Transverse colon (tissue), 4 donors: ENCODE measurements around the gene ADGRG2. TPM values are rescaled to one million over a fixed set of nuclear protein-coding genes. Genes with fewer than 3 reads are reported as not detected.

Source experiments
- DNase-seq: peaks from one replicate; pipeline ENCODE4 v3.0.0-alpha.2; 2019
- H3K27ac ChIP-seq, 4 donors: fragments of 200-600 bp; sonication (generic); 2 replicates each; pipeline ENCODE4 v1.5.1; 2016 to 2018; ENCODE audit warnings: inconsistent platforms in 4 of 4
- H3K27me3 ChIP-seq: fragments of 200-600 bp; sonication (generic); 2 replicates; pipeline ENCODE4 v1.5.1; 2017; ENCODE audit warnings: inconsistent platforms
- H3K36me3 ChIP-seq, 4 donors: fragments of 200-600 bp; sonication (generic); 2 replicates each; pipeline ENCODE4 v1.5.1; 2017 to 2019; ENCODE audit warnings: inconsistent platforms in 4 of 4
- H3K4me1 ChIP-seq, 4 donors: fragments of 200-600 bp; sonication (generic); 2 replicates each; pipeline ENCODE4 v1.5.1; 2017 to 2020; ENCODE audit warnings: inconsistent platforms in 4 of 4
- H3K4me3 ChIP-seq, 4 donors: fragments of 200-600 bp; sonication (generic); 1 replicate in 1 of 4; 2 replicates in 3 of 4; pipeline versions ENCODE4 v1.5.1 to v1.6.1; 2017 to 2019; ENCODE audit warnings: inconsistent platforms in 4 of 4
- H3K9me3 ChIP-seq, 2 donors: fragments of 200-600 bp; sonication (generic); 2 replicates each; pipeline ENCODE4 v1.5.1; 2017 to 2019; ENCODE audit warnings: inconsistent platforms in 2 of 2
- CTCF ChIP-seq, 5 experiments: fragments of 200-600 bp in 3 of 5; fragments of 450-650 bp in 2 of 5; sonication (generic) in 3 of 5; IDR thresholded peaks; 1 replicate in 2 of 5; 2 replicates in 3 of 5; pipeline ENCODE4 v1.5.1; 2016 to 2017; ENCODE audit warnings: antibody characterized with exemption in 5 of 5, inconsistent platforms in 3 of 5, mild to moderate bottlenecking in 2 of 5, moderate library complexity in 1 of 5
- EP300 ChIP-seq: sonication (generic); formaldehyde crosslinking; IDR thresholded peaks from one replicate; pipeline ENCODE4 v1.6.1; 2017; ENCODE audit warnings: antibody characterized with exemption, low read depth
- POLR2A ChIP-seq: fragments of 450-650 bp; IDR thresholded peaks from one replicate; pipeline ENCODE4 v1.6.1; 2016; ENCODE audit warnings: antibody characterized with exemption, mild to moderate bottlenecking, moderate library complexity
- POLR2AphosphoS5 ChIP-seq, 3 donors: sonication (generic); formaldehyde crosslinking; IDR thresholded peaks; one replicate each; pipeline ENCODE4 v1.6.1; 2016; ENCODE audit warnings: antibody characterized with exemption in 3 of 3
- WGBS, 2 donors: methylation state at CpG; one replicate each; pipeline ENCODE4 v1.1.5; 2018; ENCODE audit warnings: low coverage in 1 of 2; 5-methylcytosine and 5-hydroxymethylcytosine counted together
- in situ Hi-C, 4 donors: fragments of 200-750 bp; cut with MboI; loops; one replicate each; pipeline versions ENCODE4 v1.15.0 to v1.15.1; 2017; ENCODE audit warnings: low sequenced_read_pairs in 3 of 4, low pct_ligation_motif_present in 1 of 4, low pct_unique_long_range_greater_than_20kb in 1 of 4
- intact Hi-C: fragments of 100-400 bp; cut with DNase I; formaldehyde crosslinking; loops from one replicate; pipeline ENCODE4 v1.15.1; 2023; ENCODE audit warnings: low total_unique reads
- total RNA-seq, 4 donors: library from RNA; depleted of rRNA; stranded (reverse); fragments of >200 nt; gene quantifications; one replicate each; pipeline ENCODE4 v1.1.0, GENCODE V29; 2016

The ADGRG2 gene
- total RNA-seq, 4 donors from 2014 or later, result 0.41 to 0.64 TPM; not detected in 2

- 56 to 80% methylated on average over 1 to 7 of the region's 7 CpGs for WGBS, 2 donors
- in situ Hi-C loops (loop anchor here in 1 of 4 donors (25.0 kb wide), 1 partner anchor 344 kb away; the partner anchor contains the start of gene PDHA1), intact Hi-C loops (no loop called here)
- Histone ChIP-seq H3K27ac (no peak overlapping the region), H3K9me3 (no peaks in the 10 kb centered on the region), H3K4me3 (no peak overlapping the region), H3K36me3 (no peaks in the 10 kb centered on the region), H3K27me3 (no peaks in the 10 kb centered on the region), H3K4me1 (no peaks in the 10 kb centered on the region)
- DNase-seq, result no peak
- no peak for TF ChIP-seq EP300
- TF ChIP-seq POLR2AphosphoS5 (IDR thresholded peaks at IDR 0.05), result no peak
- no peak for TF ChIP-seq CTCF (IDR thresholded peaks at IDR 0.05)
- no peak for TF ChIP-seq POLR2A
These were observed 129.4 kb downstream of the ADGRG2 start for GRCh38 chrX:18992829-18993228.

- WGBS, 2 donors, result 0 to 52% methylated on average over 2 to 4 of the region's 4 CpGs
- TF ChIP-seq POLR2AphosphoS5 (IDR thresholded peaks at IDR 0.05), result no peak
- TF ChIP-seq POLR2A, result no peak
- TF ChIP-seq CTCF (IDR thresholded peaks at IDR 0.05), result no peak
- no peak for TF ChIP-seq EP300
- peak overlapping the region; percentile 88 to 96 (median 92) for H3K27ac ChIP-seq
- no peaks in the 10 kb centered on the region for H3K9me3 ChIP-seq
- in situ Hi-C loops, result loop anchor here in 1 of 4 donors (25.0 kb wide), 1 partner anchor 352 kb away; the partner anchor contains the start of gene PDHA1
- no peak for DNase-seq
- H3K27me3 ChIP-seq, result no peaks in the 10 kb centered on the region
- intact Hi-C loops, result no loop called here
- peaks cover 0 to 10% (median 8%) of the 10 kb centered on the region in 4 donors for H3K4me1 ChIP-seq
- H3K36me3 ChIP-seq, result no peaks in the 10 kb centered on the region
- H3K4me3 ChIP-seq, result peak overlapping the region; percentile 19 to 84 (median 68)
These were observed 137.2 kb downstream of the ADGRG2 start for GRCh38 chrX:18985186-18985435.

DNA sequence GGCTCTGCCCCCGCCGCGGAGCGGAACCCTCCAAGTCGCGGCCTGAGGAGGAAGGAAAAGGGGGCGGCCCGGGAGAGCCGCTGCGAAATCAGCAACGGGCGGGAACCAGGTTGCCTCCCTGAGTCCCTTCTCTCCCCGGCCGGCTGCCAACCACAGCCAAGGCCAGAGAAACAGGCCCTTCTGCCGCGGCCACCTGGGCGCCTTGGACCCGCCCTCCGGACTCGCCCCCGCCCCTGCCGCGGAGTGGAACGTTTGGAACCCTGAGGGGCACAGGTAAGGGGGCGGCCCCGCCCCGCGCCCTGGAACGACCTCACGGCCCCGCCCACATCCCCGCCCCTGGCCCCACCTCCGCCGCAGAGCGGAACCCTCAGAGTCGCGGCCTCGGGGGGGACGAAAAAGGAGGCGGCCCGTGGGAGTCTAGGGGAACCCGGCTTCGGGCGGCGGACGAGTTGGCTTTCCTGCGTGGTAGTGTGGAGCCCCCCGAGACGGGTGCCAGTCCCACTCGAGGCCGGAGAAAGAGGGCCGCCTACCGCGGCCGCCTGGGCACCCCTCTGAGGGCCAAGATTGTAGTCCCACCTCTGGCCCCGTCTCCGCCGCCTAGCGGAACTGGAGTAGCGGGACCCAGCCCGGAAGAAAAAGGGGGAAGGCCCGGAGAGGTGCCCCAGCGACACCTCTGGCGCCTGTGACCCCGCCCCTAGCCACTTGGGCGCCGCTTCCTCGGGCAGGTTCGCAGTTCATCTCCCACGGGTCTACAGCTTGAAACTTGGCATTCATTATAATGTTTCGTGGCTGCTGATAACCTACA is 137.7 kb downstream of the ADGRG2 start:
- Histone ChIP-seq H3K4me3 (peak overlapping the region; percentile 27 to 84 (median 68)), H3K27ac (peak overlapping the region; percentile 88 to 96 (median 92)), H3K4me1 (peaks cover 0 to 10% (median 8%) of the 10 kb centered on the region in 4 donors), H3K9me3 (no peaks in the 10 kb centered on the region), H3K36me3 (no peaks in the 10 kb centered on the region), H3K27me3 (no peaks in the 10 kb centered on the region)
- 39% methylated on average over 45 of the region's 71 CpGs; no CpG with 5 or more reads in 1 of the 2 donors for WGBS, 2 donors
- in situ Hi-C loops, result loop anchor here in 1 of 4 donors (25.0 kb wide), 1 partner anchor 353 kb away; the partner anchor contains the start of gene PDHA1
- intact Hi-C loops, result no loop called here
- TF ChIP-seq EP300 (no peak), CTCF (IDR thresholded peaks at IDR 0.05) (peak; percentile 43 to 84 (median 55)), POLR2AphosphoS5 (IDR thresholded peaks at IDR 0.05) (peak in 2 of 3 donors; percentile 10 to 12), POLR2A (peak; percentile 47)
- DNase-seq, result peak; percentile 86

- Histone ChIP-seq H3K27me3 (no peaks in the 10 kb centered on the region), H3K36me3 (no peaks in the 10 kb centered on the region), H3K27ac (peak within 1 kb of the TSS; percentile 88 to 96 (median 92)), H3K4me1 (peaks cover 0 to 10% (median 8%) of the 10 kb centered on the region in 4 donors), H3K9me3 (no peaks in the 10 kb centered on the region), H3K4me3 (peak within 1 kb of the TSS; percentile 27 to 84 (median 68))
- 50% methylated on average over 44 of the region's 64 CpGs; no CpG with 5 or more reads in 1 of the 2 donors for WGBS, 2 donors
- peak; percentile 64 for DNase-seq
- in situ Hi-C loops, result loop anchor here in 1 of 4 donors (25.0 kb wide), 1 partner anchor 353 kb away; the partner anchor contains the start of gene PDHA1
- intact Hi-C loops, result no loop called here
- TF ChIP-seq CTCF (IDR thresholded peaks at IDR 0.05) (no peak), POLR2A (no peak), EP300 (no peak), POLR2AphosphoS5 (IDR thresholded peaks at IDR 0.05) (no peak)
These were observed 138.4 kb downstream of the ADGRG2 start, which contains the start of gene PHKA2 for GRCh38 chrX:18983666-18984380. PHKA2 (minus strand) TSS chrX:18984114; CDS start chrX:18983932, 182 bp downstream.
